ENCODE measurements around the gene HEXB.

DNA sequence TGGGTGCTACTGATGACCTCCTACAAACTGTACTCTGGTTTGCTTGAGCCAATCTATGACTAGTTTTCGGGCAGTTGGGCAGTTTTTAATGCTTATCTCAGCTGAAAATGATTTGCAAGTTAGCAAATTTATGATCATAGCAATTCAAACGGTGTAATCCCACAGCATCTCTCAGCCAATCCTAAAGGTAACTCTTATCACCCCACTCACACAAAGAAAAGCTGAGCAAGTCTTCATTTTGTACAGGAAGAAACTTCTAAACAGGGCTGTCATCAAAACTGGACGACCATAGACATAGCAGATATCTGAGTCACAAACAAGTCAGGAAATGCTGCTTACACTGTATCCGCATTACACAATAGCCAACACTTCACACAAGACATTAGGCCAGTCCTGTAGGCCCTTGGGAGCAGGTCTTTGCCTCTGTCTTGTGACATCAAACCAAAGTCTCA is 41.9 kb upstream of the HEXB start:
- TF ChIP-seq, protein P1, sequence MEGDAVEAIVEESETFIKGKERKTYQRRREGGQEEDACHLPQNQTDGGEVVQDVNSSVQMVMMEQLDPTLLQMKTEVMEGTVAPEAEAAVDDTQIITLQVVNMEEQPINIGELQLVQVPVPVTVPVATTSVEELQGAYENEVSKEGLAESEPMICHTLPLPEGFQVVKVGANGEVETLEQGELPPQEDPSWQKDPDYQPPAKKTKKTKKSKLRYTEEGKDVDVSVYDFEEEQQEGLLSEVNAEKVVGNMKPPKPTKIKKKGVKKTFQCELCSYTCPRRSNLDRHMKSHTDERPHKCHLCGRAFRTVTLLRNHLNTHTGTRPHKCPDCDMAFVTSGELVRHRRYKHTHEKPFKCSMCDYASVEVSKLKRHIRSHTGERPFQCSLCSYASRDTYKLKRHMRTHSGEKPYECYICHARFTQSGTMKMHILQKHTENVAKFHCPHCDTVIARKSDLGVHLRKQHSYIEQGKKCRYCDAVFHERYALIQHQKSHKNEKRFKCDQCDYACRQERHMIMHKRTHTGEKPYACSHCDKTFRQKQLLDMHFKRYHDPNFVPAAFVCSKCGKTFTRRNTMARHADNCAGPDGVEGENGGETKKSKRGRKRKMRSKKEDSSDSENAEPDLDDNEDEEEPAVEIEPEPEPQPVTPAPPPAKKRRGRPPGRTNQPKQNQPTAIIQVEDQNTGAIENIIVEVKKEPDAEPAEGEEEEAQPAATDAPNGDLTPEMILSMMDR (IDR thresholded peaks at IDR 0.05; ENCODE audit: extremely low read depth in 1 of 2, insufficient read depth in 1 of 2, low read depth in 1 of 2, low read length in 2 of 2) = no peak
- TF ChIP-seq EZH2 (IDR thresholded peaks at IDR 0.05; ENCODE audit: borderline replicate concordance, low read depth, low read length, severe bottlenecking) (no peak), POLR2AphosphoS5 (IDR thresholded peaks at IDR 0.05; ENCODE audit: insufficient read depth, low read depth, low read length) (peak; percentile 91), POLR2A (IDR thresholded peaks at IDR 0.05; ENCODE audit: low read depth, low read length) (peak; percentile 50), JUN (IDR thresholded peaks at IDR 0.05; ENCODE audit: borderline replicate concordance, insufficient read depth, insufficient read length, low read depth) (peak; percentile 96), MYC (IDR thresholded peaks at IDR 0.05; ENCODE audit: low read depth, low read length) (no peak), GATA2 (IDR thresholded peaks at IDR 0.05; ENCODE audit: insufficient read depth, insufficient read length, low read depth, low read length) (peak; percentile 66)
- TF ChIP-seq, protein P2, sequence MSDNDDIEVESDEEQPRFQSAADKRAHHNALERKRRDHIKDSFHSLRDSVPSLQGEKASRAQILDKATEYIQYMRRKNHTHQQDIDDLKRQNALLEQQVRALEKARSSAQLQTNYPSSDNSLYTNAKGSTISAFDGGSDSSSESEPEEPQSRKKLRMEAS (IDR thresholded peaks at IDR 0.05; ENCODE audit: insufficient read depth, insufficient read length) = no peak
